GM21390 (cell line): ENCODE results near the gene ADGRE2.

Experiments used
- ATAC-seq: cut with Tn5 transposase; IDR thresholded peaks from one replicate; pipeline ENCODE4 v1.9.1; 2021; ENCODE audit not compliant: unreplicated experiment

The ADGRE2 gene

GRCh38 chr19:14748601-14749000 lies 29.8 kb downstream of the ADGRE2 start:
- no peak for ATAC-seq

DNA sequence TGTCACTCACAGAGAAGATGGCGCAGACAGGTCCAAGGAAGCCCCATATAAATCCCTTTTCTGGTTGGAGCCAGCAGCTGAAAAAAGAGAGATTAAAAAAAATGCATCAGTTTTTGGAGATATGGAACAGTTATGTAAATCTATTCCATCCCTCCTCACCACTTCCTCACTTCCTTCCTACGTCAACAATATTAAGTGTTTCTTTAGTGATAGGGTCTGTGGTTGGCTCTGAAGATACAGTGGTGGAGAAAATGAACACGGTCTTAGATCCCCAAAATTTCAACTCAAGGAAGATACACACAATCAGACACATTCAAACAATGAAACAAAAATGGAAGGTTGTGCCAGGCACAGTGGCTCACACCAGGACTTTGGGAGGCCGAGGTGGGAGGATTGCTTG lies 31.5 kb downstream of the ADGRE2 start:
- no peak for ATAC-seq

DNA sequence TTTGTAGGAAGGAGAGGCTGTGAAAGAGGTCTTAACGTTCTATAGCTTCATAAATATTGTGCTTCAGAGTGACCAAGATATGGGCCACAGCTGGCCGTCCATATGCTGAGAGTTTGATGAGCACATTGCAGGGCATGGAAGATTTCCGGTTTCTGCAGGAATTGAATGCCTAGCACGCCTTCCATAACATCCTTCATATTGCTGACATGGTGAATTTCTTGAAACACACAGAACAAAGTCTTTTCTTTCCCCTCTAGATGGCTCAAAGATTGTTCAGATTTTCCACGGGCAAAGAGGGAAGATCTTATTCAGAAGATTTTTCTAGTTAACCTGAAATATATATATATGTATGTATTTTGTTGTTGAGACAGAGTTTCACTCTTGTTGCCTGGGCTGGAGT lies 42.4 kb downstream of the ADGRE2 start:
- no peak for ATAC-seq

DNA sequence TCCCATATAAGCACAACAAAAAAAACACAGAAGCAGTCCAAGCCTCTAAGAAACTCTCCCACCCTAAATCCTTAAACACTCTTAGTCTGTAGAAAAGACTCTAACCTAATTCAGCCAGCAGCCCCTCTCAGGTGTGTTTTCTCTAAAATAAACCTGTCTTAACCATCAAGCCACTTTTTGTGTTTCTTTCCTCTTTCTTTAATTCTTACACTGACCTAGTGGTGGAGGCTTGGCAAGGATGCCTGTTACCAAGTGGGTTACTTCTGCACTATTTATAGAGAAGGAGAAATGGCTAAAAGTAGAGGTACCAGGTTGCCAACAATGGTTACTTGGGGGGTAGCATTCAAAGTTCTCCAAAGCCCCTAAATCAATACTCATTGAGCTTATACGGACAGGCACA lies 44.8 kb downstream of the ADGRE2 start:
- no peak for ATAC-seq

DNA sequence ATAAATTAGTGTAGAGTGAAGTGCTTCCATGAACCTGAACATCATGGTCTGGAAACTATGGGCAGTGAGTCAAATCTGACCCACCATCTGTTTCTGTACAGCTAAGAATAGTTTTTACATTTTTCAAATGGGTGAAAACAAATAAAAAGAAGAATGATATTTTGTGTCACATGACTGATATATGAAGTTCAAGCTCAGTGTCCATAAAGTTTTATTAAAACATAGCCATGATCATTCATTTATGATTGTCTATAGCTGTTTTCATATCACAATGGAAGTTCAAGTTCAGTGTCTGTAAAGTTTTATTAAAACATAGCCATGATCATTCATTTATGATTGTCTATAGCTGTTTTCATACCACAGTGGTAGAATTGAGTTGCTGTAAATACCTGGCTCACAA lies 45.9 kb downstream of the ADGRE2 start:
- no peak for ATAC-seq

- ATAC-seq: no peak
Observed at GRCh38 chr19:14731200-14731599, 47.2 kb downstream of the ADGRE2 start.

GRCh38 chr19:14728595-14728994 lies 49.8 kb downstream of the ADGRE2 start:
- no peak for ATAC-seq

DNA sequence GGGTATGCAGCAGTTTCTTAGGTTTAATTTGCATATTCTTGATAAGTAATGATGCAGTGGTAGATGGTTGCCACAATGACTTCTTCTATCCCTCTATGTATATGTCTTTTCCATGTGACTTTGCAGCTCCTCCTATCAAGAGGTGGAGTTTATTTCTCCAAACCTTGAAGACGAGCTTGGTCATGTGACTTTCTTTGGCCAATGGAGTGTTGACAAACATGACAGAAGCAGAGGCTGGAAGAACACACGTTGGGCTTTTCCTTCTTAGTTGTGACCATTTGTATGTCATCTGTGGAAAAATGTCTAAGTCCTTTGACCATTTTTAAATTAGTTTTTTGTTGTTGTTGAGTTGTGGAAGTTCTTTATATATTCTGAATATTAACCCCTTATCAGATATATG lies 56.2 kb downstream of the ADGRE2 start:
- ATAC-seq: no peak

GRCh38 chr19:14719162-14719561 lies 59.2 kb downstream of the ADGRE2 start:
- no peak for ATAC-seq

DNA sequence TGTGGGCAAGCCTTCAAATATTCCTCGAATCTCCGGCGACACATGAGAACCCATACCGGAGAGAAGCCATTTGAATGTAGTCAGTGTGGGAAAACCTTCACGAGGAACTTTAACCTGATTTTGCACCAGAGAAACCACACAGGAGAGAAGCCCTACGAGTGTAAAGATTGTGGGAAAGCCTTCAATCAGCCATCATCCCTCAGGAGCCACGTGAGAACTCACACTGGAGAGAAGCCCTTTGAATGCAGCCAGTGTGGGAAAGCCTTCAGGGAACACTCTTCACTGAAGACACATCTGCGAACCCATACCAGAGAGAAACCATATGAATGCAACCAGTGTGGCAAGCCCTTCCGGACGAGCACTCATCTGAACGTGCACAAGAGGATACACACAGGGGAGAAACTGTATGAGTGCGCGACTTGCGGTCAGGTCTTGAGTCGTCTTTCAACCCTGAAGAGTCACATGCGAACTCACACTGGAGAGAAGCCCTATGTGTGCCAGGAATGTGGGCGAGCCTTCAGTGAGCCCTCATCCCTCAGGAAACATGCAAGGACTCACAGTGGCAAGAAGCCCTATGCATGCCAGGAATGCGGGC lies 59.7 kb downstream of the ADGRE2 start:
- ATAC-seq: no peak

DNA sequence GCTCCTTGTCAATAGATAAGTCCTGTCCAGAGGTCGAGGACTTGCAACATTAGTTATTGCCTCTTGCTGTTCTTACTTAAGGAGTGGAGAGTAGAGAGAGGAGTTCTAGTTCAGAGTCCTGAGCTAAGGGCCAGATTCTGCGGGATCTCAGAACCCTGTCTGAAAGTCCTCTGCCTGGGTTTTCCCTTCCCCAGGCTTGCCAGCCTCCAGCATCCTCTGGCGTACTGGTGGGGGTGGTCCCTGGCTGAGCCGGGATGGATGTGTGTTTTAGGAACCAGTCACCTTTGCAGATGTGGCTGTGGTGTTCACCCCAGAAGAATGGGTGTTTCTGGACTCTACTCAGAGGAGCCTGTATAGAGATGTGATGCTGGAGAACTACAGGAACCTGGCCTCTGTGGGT lies 62.5 kb downstream of the ADGRE2 start:
- no peak for ATAC-seq

- no peak for ATAC-seq
Observed at GRCh38 chr19:14704450-14704849, 73.9 kb downstream of the ADGRE2 start.

- ATAC-seq: no peak
Observed at GRCh38 chr19:14703833-14704232, 74.5 kb downstream of the ADGRE2 start.

- ATAC-seq: no peak
Observed at GRCh38 chr19:14700711-14701375, 77.5 kb downstream of the ADGRE2 start.

DNA sequence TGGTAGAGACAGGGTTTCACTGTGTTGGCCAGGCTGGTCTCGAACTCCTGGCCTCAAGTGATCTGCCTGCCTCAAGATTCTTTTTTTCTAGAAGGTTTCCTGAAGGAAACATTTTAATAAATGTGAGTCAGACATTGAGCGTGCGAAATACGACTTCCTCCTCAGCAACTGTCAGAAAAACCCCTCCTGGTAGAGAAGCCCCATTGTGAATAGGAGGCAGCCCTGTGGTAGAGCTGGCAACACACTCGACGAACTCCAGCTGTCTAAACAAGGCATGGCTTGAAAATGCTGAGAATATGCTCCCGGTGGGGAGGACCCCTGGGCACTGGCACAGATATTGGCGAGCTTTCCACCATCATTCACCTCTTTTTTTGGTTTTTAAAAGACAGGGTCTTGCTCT lies 78.7 kb downstream of the ADGRE2 start:
- no peak for ATAC-seq

- ATAC-seq: no peak
Observed at GRCh38 chr19:14695471-14695870, 82.9 kb downstream of the ADGRE2 start.

GRCh38 chr19:14694641-14695266 lies 83.6 kb downstream of the ADGRE2 start:
- ATAC-seq: no peak

GRCh38 chr19:14689598-14690503 lies 88.5 kb downstream of the ADGRE2 start, which contains the start of gene ZNF333:
ZNF333 (plus strand) TSS chr19:14690048; CDS start chr19:14693492, 3,444 bp downstream.
- peak; percentile 91 for ATAC-seq

DNA sequence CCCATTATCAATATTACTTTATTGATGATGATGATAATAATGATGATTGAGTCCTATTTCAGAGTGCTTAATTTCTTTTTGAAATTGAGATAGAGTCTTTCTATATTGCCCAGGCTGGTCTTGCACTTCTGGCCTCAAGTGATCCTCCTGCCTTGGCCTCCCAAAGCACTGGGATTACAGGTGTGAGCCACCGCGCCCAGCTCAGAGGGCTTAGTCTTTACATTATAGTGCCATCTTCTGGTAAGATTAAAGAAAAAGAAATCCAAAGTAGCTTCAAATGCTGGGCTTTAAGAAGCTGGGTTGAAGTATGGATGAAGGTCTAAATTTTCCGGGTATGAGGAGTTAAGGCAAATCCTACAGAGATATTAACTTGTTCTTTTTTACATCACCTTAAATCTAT lies 91.9 kb downstream of the ADGRE2 start:
- ATAC-seq: no peak

DNA sequence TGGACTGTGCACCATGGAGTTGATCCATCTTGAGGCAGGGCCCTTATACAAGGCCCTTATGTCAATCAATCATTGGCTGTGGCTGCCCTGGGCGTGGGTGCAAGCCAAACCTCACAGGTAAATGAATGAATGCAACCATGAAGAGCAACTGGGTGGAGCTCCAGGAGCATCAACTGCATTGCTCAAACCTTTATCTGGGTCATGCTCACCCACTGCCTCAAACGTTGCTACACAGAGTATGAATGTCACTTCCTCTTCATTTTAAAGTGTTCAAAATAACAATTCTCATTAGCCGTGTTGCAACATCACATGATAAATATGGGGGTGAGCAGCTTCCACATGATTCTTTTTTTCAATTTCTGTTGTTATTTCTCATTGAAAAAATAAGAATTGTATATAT lies 94.9 kb downstream of the ADGRE2 start:
- ATAC-seq: no peak
